ENCODE results near the gene KYNU. TPM values are rescaled to one million over a fixed set of nuclear protein-coding genes. Genes with fewer than 3 reads are reported as not detected.

KYNU gene
- total RNA-seq, 1 experiment from 2014 or later = 0.37 TPM

DNA sequence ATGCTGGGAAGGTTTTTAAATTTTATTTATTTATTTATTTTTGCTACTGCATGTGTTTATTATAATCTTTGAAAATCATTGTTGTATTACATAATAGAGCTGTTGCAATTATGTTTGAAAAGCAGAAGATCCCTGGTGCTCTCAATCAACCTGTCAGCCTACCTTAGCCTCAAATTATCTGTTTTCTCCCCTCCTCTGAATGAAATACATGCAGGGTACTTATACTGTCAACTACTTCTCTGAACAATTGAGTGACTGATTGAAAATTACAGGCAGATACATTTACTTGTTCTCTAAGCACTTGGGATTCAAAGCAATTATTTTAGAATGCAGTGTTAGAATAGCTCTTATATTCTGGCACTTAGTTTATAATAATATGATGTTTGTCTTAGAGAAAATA, 8.1 kb downstream of the KYNU start:
- H3K4me2 ChIP-seq (ENCODE audit: insufficient read depth, insufficient read length, low read length) = no peak overlapping the region
- H3K4me1 Mint-ChIP-seq = peaks cover 0 to 5% of the 10 kb centered on the region in 2 experiments; a peak in 2 of 4 replicates
- no peak overlapping the region for H3K4me3 Mint-ChIP-seq

More for the DNA sequence above, 8.1 kb downstream of the KYNU start:
- H2BK5ac ChIP-seq (ENCODE audit: insufficient read length, low read length) = no peak overlapping the region
- no peak overlapping the region for H3K56ac ChIP-seq (ENCODE audit: insufficient read length, low read depth, low read length)
- no peak overlapping the region for H2BK20ac ChIP-seq (ENCODE audit: low read depth, low read length, poor library complexity, severe bottlenecking)
- no peak overlapping the region for H4K91ac ChIP-seq (ENCODE audit: insufficient read length, low read depth, low read length)
- no peaks in the 10 kb centered on the region for H3K4me1 ChIP-seq (ENCODE audit: insufficient read depth, low read length)
- H4K20me1 ChIP-seq (ENCODE audit: control insufficient read depth, insufficient read depth, insufficient read length) = no peaks in the 10 kb centered on the region
- H2AFZ ChIP-seq (ENCODE audit: low read length) = no peak overlapping the region
- H2BK15ac ChIP-seq (ENCODE audit: low read depth, low read length) = no peak overlapping the region
- no peaks in the 10 kb centered on the region for H3K9me3 ChIP-seq (ENCODE audit: control insufficient read depth, low read depth, low read length)
- no peak overlapping the region for H2BK12ac ChIP-seq (ENCODE audit: insufficient read length, low read depth, low read length)
- H4K5ac ChIP-seq (ENCODE audit: insufficient read length, low read depth, low read length) = no peak overlapping the region
- TF ChIP-seq, protein P1, sequence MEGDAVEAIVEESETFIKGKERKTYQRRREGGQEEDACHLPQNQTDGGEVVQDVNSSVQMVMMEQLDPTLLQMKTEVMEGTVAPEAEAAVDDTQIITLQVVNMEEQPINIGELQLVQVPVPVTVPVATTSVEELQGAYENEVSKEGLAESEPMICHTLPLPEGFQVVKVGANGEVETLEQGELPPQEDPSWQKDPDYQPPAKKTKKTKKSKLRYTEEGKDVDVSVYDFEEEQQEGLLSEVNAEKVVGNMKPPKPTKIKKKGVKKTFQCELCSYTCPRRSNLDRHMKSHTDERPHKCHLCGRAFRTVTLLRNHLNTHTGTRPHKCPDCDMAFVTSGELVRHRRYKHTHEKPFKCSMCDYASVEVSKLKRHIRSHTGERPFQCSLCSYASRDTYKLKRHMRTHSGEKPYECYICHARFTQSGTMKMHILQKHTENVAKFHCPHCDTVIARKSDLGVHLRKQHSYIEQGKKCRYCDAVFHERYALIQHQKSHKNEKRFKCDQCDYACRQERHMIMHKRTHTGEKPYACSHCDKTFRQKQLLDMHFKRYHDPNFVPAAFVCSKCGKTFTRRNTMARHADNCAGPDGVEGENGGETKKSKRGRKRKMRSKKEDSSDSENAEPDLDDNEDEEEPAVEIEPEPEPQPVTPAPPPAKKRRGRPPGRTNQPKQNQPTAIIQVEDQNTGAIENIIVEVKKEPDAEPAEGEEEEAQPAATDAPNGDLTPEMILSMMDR (conservative IDR thresholded peaks at IDR 0.05) = no peak
- H3K79me2 ChIP-seq (ENCODE audit: insufficient read depth, low read length) = no peaks in the 10 kb centered on the region
- no peak overlapping the region for H3K23ac ChIP-seq (ENCODE audit: insufficient read length, low read depth, low read length)
- no peaks in the 10 kb centered on the region for H3K27me3 ChIP-seq (ENCODE audit: insufficient read depth, low read length)
- H3K14ac ChIP-seq (ENCODE audit: insufficient read depth, low read length) = no peak overlapping the region
- H3K9ac ChIP-seq (ENCODE audit: extremely low read depth, insufficient read length, low read length) = no peak overlapping the region
- no peak overlapping the region for H3K18ac ChIP-seq (ENCODE audit: insufficient read length, low read depth, low read length)
- no peak overlapping the region for H4K8ac ChIP-seq (replicated peaks; ENCODE audit: insufficient read length, low read depth, low read length)
- no peak for DNase-seq
- no peak overlapping the region for H2AK5ac ChIP-seq (ENCODE audit: insufficient read length, low read length)
- Mint-ChIP-seq H3K27ac (no peak overlapping the region), H3K27me3 (ENCODE audit: low read depth) (no peaks in the 10 kb centered on the region), H3K9me3 (peaks cover 0 to 2% of the 10 kb centered on the region in 2 experiments; a peak in 2 of 5 replicates), H3K36me3 (ENCODE audit: insufficient read depth in 1 of 3, low read depth in 3 of 3) (peaks cover 0 to 4% (median 2%) of the 10 kb centered on the region in 3 experiments; a peak in 3 of 7 replicates)
- H3K23me2 ChIP-seq (ENCODE audit: insufficient read length, low read depth, low read length, poor library complexity, severe bottlenecking) = no peaks in the 10 kb centered on the region
- no peaks in the 10 kb centered on the region for H3K79me1 ChIP-seq (ENCODE audit: insufficient read depth, low read depth, low read length, poor library complexity, severe bottlenecking)
- no peak overlapping the region for H3T11ph ChIP-seq (ENCODE audit: low read length)
- H3K27ac ChIP-seq (ENCODE audit: insufficient read length, low read depth, low read length) = no peak overlapping the region
- no peak overlapping the region for H2BK120ac ChIP-seq (ENCODE audit: low read depth, low read length, poor library complexity, severe bottlenecking)
- no peak overlapping the region for H3K4ac ChIP-seq (ENCODE audit: low read depth, low read length)

All from H9 (cell line).